Natural killer cell (primary cell): ENCODE data around the gene GPSM1. TPM values are rescaled to one million over a fixed set of nuclear protein-coding genes. Genes with fewer than 3 reads are reported as not detected.

Source experiments
- ATAC-seq, 3 donors: fragments of 150-1000 bp in 2 of 3; fragments of 200-7000 bp in 1 of 3; cut with Tn5 transposase; 1 replicate in 1 of 3; 2 replicates in 2 of 3; pipeline ENCODE4 v1.10.0; 2021; ENCODE audit warnings: mild to moderate bottlenecking in 2 of 3, moderate library complexity in 2 of 3
- DNase-seq, 2 donors: peaks; one replicate each; pipeline versions ENCODE4 v3.0.0 to v3.0.0-alpha.2; 2013 to 2021; ENCODE audit warnings: mixed read lengths in 1 of 2
- H3K27ac ChIP-seq: one replicate; pipeline ENCODE4 v1.5.1; 2013; ENCODE audit warnings: mild to moderate bottlenecking, low read length
- H3K27me3 ChIP-seq: one replicate; pipeline ENCODE4 v1.6.1; 2013; ENCODE audit warnings: low read length; ENCODE audit not compliant: control insufficient read depth, insufficient read depth
- H3K36me3 ChIP-seq: one replicate; pipeline ENCODE4 v1.6.1; 2013; ENCODE audit warnings: low read length; ENCODE audit not compliant: control insufficient read depth, insufficient read depth
- H3K4me1 ChIP-seq: one replicate; pipeline ENCODE4 v1.6.1; 2013; ENCODE audit warnings: low read length; ENCODE audit not compliant: control insufficient read depth, insufficient read depth
- H3K4me3 ChIP-seq: one replicate; pipeline ENCODE4 v1.5.1; 2013; ENCODE audit warnings: low read length
- H3K9me3 ChIP-seq: one replicate; pipeline ENCODE4 v1.6.1; 2013; ENCODE audit warnings: low read length; ENCODE audit not compliant: control insufficient read depth, insufficient read depth
- H3K27ac Mint-ChIP-seq, 2 donors: one replicate each; pipeline ENCODE4 v1.8.0; 2022; ENCODE audit warnings: mild to moderate bottlenecking in 2 of 2, mixed read lengths in 2 of 2, moderate library complexity in 1 of 2
- H3K27me3 Mint-ChIP-seq, 2 donors: one replicate each; pipeline ENCODE4 v1.8.0; 2022; ENCODE audit warnings: low read depth in 2 of 2, mixed read lengths in 2 of 2
- H3K36me3 Mint-ChIP-seq: one replicate; pipeline ENCODE4 v1.8.0; 2022; ENCODE audit warnings: mixed read lengths
- H3K4me1 Mint-ChIP-seq, 2 donors: one replicate each; pipeline ENCODE4 v1.8.0; 2022; ENCODE audit warnings: mixed read lengths in 2 of 2
- H3K4me3 Mint-ChIP-seq: one replicate; pipeline ENCODE4 v1.8.0; 2022; ENCODE audit warnings: mild to moderate bottlenecking, moderate library complexity, mixed read lengths
- H3K9me3 Mint-ChIP-seq, 2 donors: one replicate each; pipeline ENCODE4 v1.8.0; 2022; ENCODE audit warnings: mixed read lengths in 2 of 2
- CTCF ChIP-seq: fragments of 200-600 bp; IDR thresholded peaks from one replicate; pipeline ENCODE4 v1.8.0; 2022; ENCODE audit warnings: antibody characterized with exemption
- WGBS: methylation state at CpG from one replicate; pipeline ENCODE4 v1.1.7; 2013; ENCODE audit warnings: missing lambda C conversion rate; ENCODE audit not compliant: insufficient coverage; 5-methylcytosine and 5-hydroxymethylcytosine counted together
- intact Hi-C: fragments of 100-400 bp; cut with micrococcal nuclease; formaldehyde crosslinking; loops from one replicate; pipeline ENCODE4 v1.14.2; 2022
- total RNA-seq, 4 donors: library from RNA; stranded (reverse); fragments of 120-200 nt in 1 of 4; gene quantifications; one replicate each; pipeline versions ENCODE4 v1.2.3 to v1.2.4, GENCODE V29; 2013 to 2022

The GPSM1 gene
- total RNA-seq, 3 donors from 2014 or later (not counting 1 experiment from before 2014, with no cell fraction given) = 2.6 to 4.2 (median 3.4) TPM

DNA sequence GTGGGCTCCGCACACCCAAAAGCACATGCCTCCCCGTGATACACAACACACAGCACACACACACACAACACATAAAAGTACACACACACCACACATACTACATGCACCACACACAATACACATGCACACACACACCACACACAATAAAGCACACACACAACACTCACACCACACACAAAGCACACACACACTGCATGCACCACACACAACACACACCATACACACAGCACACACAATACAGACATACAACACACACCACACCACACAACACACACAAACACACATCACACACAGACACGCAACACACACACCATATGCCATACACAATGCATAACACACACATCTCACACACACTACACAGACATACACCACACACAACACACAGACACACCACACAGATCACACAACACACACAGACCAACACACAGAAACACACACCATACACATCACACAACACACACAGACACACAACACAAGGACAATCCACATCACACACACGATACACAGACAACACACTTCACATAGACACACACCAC, 20.1 kb upstream of the GPSM1 start:
- Mint-ChIP-seq H3K4me3 (no peak overlapping the region), H3K36me3 (no peaks in the 10 kb centered on the region), H3K27ac (no peak overlapping the region), H3K27me3 (no peaks in the 10 kb centered on the region), H3K4me1 (peaks cover 0 to 5% of the 10 kb centered on the region in 2 donors), H3K9me3 (no peaks in the 10 kb centered on the region)
- intact Hi-C loops = no loop called here
- Histone ChIP-seq H3K27me3 (no peaks in the 10 kb centered on the region), H3K4me1 (peaks cover 38% of the 10 kb centered on the region), H3K9me3 (no peaks in the 10 kb centered on the region), H3K4me3 (no peak overlapping the region), H3K27ac (no peak overlapping the region), H3K36me3 (no peaks in the 10 kb centered on the region)
- ATAC-seq = no peak
- DNase-seq = no peak
- no peak for TF ChIP-seq CTCF
- WGBS = 80% methylated on average over 4 of the region's 4 CpGs

GRCh38 chr9:136308006-136308701, 19.2 kb upstream of the GPSM1 start:
- Histone ChIP-seq H3K4me1 (peaks cover 38% of the 10 kb centered on the region), H3K4me3 (no peak overlapping the region), H3K36me3 (no peaks in the 10 kb centered on the region), H3K27ac (no peak overlapping the region), H3K27me3 (no peaks in the 10 kb centered on the region), H3K9me3 (no peaks in the 10 kb centered on the region)
- 94% methylated on average over 4 of the region's 4 CpGs for WGBS
- no peak for DNase-seq
- ATAC-seq = no peak
- Mint-ChIP-seq H3K27me3 (no peaks in the 10 kb centered on the region), H3K36me3 (no peaks in the 10 kb centered on the region), H3K9me3 (no peaks in the 10 kb centered on the region), H3K27ac (no peak overlapping the region), H3K4me1 (peaks cover 0 to 5% of the 10 kb centered on the region in 2 donors), H3K4me3 (no peak overlapping the region)
- TF ChIP-seq CTCF = no peak
- intact Hi-C loops = no loop called here

GRCh38 chr9:136308702-136309053, 18.7 kb upstream of the GPSM1 start:
- H3K27ac ChIP-seq = no peak overlapping the region
- H3K4me1 Mint-ChIP-seq = peaks cover 0 to 5% of the 10 kb centered on the region in 2 donors
- no peaks in the 10 kb centered on the region for H3K36me3 Mint-ChIP-seq
- H3K36me3 ChIP-seq = no peaks in the 10 kb centered on the region
- H3K27me3 ChIP-seq = no peaks in the 10 kb centered on the region
- no peaks in the 10 kb centered on the region for H3K27me3 Mint-ChIP-seq
- no peaks in the 10 kb centered on the region for H3K9me3 ChIP-seq
- H3K4me3 Mint-ChIP-seq = no peak overlapping the region
- H3K4me1 ChIP-seq = peaks cover 38% of the 10 kb centered on the region
- no peak overlapping the region for H3K4me3 ChIP-seq
- H3K27ac Mint-ChIP-seq = no peak overlapping the region
- intact Hi-C loops = no loop called here
- TF ChIP-seq CTCF = no peak
- ATAC-seq (no peak), DNase-seq (no peak)
- H3K9me3 Mint-ChIP-seq = no peaks in the 10 kb centered on the region
